Measurements from ENCODE around the gene BIRC3.

DNA sequence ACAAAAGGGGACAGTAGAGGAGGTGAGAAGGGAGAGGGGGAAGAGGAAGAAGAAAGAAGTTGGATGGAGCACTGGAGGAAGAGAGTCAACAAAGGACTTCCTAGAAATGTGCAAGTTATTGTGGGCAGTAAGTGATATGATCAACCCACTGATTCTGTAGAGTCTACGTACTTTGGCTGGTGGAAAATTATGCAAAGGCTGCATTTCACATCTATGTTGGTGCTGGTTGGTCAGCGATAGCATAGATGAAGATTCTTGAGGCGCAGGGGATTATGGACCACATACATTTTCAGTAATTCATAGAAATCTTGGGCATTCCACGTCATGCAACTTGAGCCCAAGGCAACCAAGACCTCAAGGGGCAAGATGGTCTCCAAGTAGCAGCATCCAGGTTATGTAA lies 12.6 kb upstream of the BIRC3 start:
- TF ChIP-seq, protein P1, sequence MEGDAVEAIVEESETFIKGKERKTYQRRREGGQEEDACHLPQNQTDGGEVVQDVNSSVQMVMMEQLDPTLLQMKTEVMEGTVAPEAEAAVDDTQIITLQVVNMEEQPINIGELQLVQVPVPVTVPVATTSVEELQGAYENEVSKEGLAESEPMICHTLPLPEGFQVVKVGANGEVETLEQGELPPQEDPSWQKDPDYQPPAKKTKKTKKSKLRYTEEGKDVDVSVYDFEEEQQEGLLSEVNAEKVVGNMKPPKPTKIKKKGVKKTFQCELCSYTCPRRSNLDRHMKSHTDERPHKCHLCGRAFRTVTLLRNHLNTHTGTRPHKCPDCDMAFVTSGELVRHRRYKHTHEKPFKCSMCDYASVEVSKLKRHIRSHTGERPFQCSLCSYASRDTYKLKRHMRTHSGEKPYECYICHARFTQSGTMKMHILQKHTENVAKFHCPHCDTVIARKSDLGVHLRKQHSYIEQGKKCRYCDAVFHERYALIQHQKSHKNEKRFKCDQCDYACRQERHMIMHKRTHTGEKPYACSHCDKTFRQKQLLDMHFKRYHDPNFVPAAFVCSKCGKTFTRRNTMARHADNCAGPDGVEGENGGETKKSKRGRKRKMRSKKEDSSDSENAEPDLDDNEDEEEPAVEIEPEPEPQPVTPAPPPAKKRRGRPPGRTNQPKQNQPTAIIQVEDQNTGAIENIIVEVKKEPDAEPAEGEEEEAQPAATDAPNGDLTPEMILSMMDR (IDR thresholded peaks at IDR 0.05) = no peak
- no peak for TF ChIP-seq POLR2A (IDR thresholded peaks at IDR 0.05)

Measured in vagina (tissue), 2 donors.